ENCODE results near the gene TPPP2. TPM values are rescaled to one million over a fixed set of nuclear protein-coding genes. Genes with fewer than 3 reads are reported as not detected.

Gene TPPP2
- total and polyA plus RNA-seq, 2 donors (not counting 1 experiment from before 2014, with no cell fraction given): not detected

DNA sequence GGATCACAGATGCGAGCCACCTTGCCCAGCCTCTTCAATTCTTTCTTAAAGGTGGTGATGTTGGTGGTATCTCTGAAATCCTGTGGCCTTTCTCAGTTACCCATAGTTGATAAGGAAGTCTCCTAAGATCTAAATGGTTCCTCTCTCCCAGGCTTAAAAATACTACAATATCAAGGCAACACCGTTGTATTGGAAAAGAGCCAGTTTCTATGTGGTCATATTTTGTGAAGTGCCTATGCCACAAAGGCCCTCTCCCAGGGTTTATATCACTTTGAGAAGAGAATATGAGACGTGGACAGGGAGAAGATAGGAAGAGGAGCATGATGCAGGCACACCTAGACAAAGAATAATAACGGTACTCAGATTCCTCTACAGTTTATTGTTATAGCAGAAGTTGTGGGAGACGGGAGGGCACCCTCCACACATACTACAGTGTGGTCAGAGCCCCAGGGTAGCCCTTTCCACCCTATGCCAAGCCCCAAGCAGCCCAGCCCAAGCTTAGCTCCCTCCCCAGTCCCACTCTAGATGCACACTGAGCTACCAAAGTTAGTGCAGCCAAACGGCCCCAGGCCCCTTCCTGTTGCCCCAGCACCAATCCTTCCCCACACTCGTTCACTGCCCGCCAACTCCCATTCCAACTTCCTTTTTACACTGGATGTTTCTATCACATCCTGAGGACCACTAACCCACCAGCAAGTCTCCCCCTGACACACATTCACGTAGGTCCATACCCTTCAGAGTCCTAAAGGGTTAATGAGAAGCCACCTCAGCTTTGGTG lies 13.4 kb upstream of the TPPP2 start:
- H3K27ac ChIP-seq (ENCODE audit: insufficient read depth, low read length): no peak overlapping the region
- no peaks in the 10 kb centered on the region for H3K4me1 ChIP-seq (ENCODE audit: control insufficient read depth, extremely low read depth, insufficient read depth, low read length)
- H2AFZ ChIP-seq (ENCODE audit: low read length): no peak overlapping the region
- peaks cover 14% of the 10 kb centered on the region for H3K27me3 ChIP-seq (ENCODE audit: control insufficient read depth, insufficient read depth, low read length)
- H3K4me3 ChIP-seq (replicated peaks in 1 of 4; ENCODE audit: control extremely low read depth in 1 of 4, insufficient read depth in 1 of 4, low read depth in 3 of 4, low read length in 4 of 4): no peak overlapping the region
- TF ChIP-seq EZH2 (IDR thresholded peaks at IDR 0.05; ENCODE audit: low read length, missing control alignments): peak; percentile 12
- TF ChIP-seq, protein P1, sequence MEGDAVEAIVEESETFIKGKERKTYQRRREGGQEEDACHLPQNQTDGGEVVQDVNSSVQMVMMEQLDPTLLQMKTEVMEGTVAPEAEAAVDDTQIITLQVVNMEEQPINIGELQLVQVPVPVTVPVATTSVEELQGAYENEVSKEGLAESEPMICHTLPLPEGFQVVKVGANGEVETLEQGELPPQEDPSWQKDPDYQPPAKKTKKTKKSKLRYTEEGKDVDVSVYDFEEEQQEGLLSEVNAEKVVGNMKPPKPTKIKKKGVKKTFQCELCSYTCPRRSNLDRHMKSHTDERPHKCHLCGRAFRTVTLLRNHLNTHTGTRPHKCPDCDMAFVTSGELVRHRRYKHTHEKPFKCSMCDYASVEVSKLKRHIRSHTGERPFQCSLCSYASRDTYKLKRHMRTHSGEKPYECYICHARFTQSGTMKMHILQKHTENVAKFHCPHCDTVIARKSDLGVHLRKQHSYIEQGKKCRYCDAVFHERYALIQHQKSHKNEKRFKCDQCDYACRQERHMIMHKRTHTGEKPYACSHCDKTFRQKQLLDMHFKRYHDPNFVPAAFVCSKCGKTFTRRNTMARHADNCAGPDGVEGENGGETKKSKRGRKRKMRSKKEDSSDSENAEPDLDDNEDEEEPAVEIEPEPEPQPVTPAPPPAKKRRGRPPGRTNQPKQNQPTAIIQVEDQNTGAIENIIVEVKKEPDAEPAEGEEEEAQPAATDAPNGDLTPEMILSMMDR (conservative IDR thresholded peaks at IDR 0.05 in 1 of 2, IDR thresholded peaks at IDR 0.05 in 1 of 2; ENCODE audit: low read depth in 1 of 2, low read length in 2 of 2): no peak
- no peaks in the 10 kb centered on the region for H3K79me2 ChIP-seq (ENCODE audit: control insufficient read depth, insufficient read depth, low read length)
- no peak for DNase-seq (ENCODE audit: low read depth in 2 of 2)
- no peaks in the 10 kb centered on the region for H3K9me3 ChIP-seq (ENCODE audit: control insufficient read depth, insufficient read depth, low read depth, low read length)
- no peaks in the 10 kb centered on the region for H3K36me3 ChIP-seq (ENCODE audit: control insufficient read depth, insufficient read depth, low read length)
- H4K20me1 ChIP-seq (ENCODE audit: control insufficient read depth, extremely low read depth, insufficient read depth, low read length): no peaks in the 10 kb centered on the region
- H3K4me2 ChIP-seq (ENCODE audit: extremely low read depth, insufficient read depth, low read length): no peak overlapping the region
- H3K9ac ChIP-seq (ENCODE audit: insufficient read depth, low read length): no peak overlapping the region

DNA sequence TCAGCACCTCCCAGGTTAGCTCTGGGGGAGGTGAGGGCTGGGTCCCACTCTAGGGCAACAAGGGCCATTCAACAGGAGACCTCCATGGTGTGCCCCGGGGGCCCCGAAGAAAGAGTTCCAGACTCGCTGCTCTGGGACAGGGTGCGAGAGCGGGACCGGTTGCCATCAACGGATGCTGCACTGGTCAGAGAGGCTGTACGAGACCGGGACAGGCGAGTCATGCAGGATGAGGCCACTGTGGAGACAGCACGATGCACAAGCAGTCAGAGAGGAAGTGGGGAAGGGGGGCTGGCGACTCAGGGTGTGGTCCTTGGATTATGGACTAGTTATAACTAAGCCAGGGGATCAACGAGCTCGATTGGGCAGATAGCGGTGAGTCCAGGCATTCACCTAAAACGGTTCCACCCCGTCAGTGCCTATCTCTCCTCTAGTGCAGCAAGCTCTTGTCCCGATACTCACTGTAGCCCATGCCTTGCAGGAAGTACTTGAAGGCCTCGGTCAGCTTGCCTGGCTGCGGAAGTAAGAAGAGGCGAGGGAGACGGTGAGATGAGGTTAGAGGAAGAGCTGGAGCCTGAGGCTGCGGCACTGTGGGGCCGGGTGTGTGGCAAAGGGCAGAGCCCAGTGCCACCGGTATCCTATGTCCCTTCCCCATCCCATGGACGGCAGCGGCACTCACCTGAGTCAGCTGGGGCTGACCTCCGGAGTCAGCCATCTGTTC lies 12.3 kb upstream of the TPPP2 start:
- TF ChIP-seq EZH2 (IDR thresholded peaks at IDR 0.05; ENCODE audit: low read length, missing control alignments): no peak
- TF ChIP-seq, protein P1 (conservative IDR thresholded peaks at IDR 0.05 in 1 of 2, IDR thresholded peaks at IDR 0.05 in 1 of 2; ENCODE audit: low read depth in 1 of 2, low read length in 2 of 2): no peak

DNA sequence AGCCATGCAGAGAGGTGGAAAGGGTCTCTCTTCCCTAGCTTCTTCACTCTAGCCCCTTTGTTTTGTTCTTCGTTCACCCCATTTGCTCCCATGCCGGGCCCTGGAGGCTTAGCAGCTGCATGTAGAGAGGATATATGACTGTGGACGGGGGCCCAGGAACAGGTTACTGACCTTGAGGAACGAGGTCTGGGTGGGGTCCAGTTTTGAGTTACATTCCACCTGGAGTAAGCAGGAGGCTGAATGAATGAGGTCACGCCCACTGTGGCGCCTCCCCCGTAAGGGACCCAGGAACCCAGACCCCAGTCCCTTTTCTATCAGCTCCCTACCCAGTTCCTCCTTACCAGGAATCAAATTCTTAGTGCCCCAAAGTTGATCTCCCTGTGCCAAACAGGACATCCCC lies 11.7 kb upstream of the TPPP2 start:
- H3K4me3 ChIP-seq (replicated peaks in 1 of 4; ENCODE audit: control extremely low read depth in 1 of 4, insufficient read depth in 1 of 4, low read depth in 3 of 4, low read length in 4 of 4): no peak overlapping the region
- DNase-seq (ENCODE audit: low read depth in 2 of 2): no peak
- H3K27ac ChIP-seq (ENCODE audit: insufficient read depth, low read length): no peak overlapping the region
- H3K36me3 ChIP-seq (ENCODE audit: control insufficient read depth, insufficient read depth, low read length): no peaks in the 10 kb centered on the region
- H3K4me2 ChIP-seq (ENCODE audit: extremely low read depth, insufficient read depth, low read length): no peak overlapping the region
- H3K4me1 ChIP-seq (ENCODE audit: control insufficient read depth, extremely low read depth, insufficient read depth, low read length): no peaks in the 10 kb centered on the region
- no peak overlapping the region for H3K9ac ChIP-seq (ENCODE audit: insufficient read depth, low read length)
- H2AFZ ChIP-seq (ENCODE audit: low read length): no peak overlapping the region
- TF ChIP-seq, protein P1 (conservative IDR thresholded peaks at IDR 0.05 in 1 of 2, IDR thresholded peaks at IDR 0.05 in 1 of 2; ENCODE audit: low read depth in 1 of 2, low read length in 2 of 2): no peak
- no peak for TF ChIP-seq EZH2 (IDR thresholded peaks at IDR 0.05; ENCODE audit: low read length, missing control alignments)
- H3K9me3 ChIP-seq (ENCODE audit: control insufficient read depth, insufficient read depth, low read depth, low read length): no peaks in the 10 kb centered on the region
- H3K79me2 ChIP-seq (ENCODE audit: control insufficient read depth, insufficient read depth, low read length): no peaks in the 10 kb centered on the region
- H4K20me1 ChIP-seq (ENCODE audit: control insufficient read depth, extremely low read depth, insufficient read depth, low read length): no peaks in the 10 kb centered on the region
- H3K27me3 ChIP-seq (ENCODE audit: control insufficient read depth, insufficient read depth, low read length): peaks cover 27% of the 10 kb centered on the region

More for the DNA sequence above, 12.3 kb upstream of the TPPP2 start:
- no peak overlapping the region for H3K9ac ChIP-seq (ENCODE audit: insufficient read depth, low read length)
- no peaks in the 10 kb centered on the region for H3K79me2 ChIP-seq (ENCODE audit: control insufficient read depth, insufficient read depth, low read length)
- H3K27me3 ChIP-seq (ENCODE audit: control insufficient read depth, insufficient read depth, low read length): peaks cover 25% of the 10 kb centered on the region
- H3K36me3 ChIP-seq (ENCODE audit: control insufficient read depth, insufficient read depth, low read length): no peaks in the 10 kb centered on the region
- H2AFZ ChIP-seq (ENCODE audit: low read length): no peak overlapping the region
- H3K9me3 ChIP-seq (ENCODE audit: control insufficient read depth, insufficient read depth, low read depth, low read length): no peaks in the 10 kb centered on the region
- no peak overlapping the region for H3K4me3 ChIP-seq (replicated peaks in 1 of 4; ENCODE audit: control extremely low read depth in 1 of 4, insufficient read depth in 1 of 4, low read depth in 3 of 4, low read length in 4 of 4)
- no peaks in the 10 kb centered on the region for H3K4me1 ChIP-seq (ENCODE audit: control insufficient read depth, extremely low read depth, insufficient read depth, low read length)
- H4K20me1 ChIP-seq (ENCODE audit: control insufficient read depth, extremely low read depth, insufficient read depth, low read length): no peaks in the 10 kb centered on the region
- DNase-seq (ENCODE audit: low read depth in 2 of 2): no peak
- no peak overlapping the region for H3K4me2 ChIP-seq (ENCODE audit: extremely low read depth, insufficient read depth, low read length)
- no peak overlapping the region for H3K27ac ChIP-seq (ENCODE audit: insufficient read depth, low read length)

All from fibroblast of lung (primary cell).